Measurements from ENCODE around the gene SENP1.
A peak's percentile ranks its signal among the peaks of the same experiment; 100 is the strongest.
"Not testable (repeated sequence)": the region's sequence is repeated elsewhere in the genome, so short reads cannot be mapped to it uniquely, and the experiment has no call there.

The SENP1 gene

DNA sequence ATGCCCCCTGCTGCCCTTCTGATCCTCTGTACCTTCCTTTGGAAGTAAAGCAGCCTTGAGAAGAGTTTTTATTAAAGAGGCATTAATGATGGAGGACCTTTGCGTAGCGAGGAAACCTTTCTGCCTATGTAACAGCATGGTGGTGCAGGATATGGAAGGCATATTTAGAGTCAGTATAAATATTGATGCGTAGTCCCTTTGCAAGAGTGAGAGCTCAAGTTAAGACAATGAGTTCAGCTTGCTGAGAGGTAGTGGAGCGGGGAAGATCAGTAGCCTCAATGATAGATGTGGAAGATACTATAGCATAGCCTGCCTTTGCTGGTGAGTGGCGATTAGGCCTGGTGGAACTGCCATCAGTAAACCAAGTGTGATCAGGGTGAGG, 5.4 kb upstream of the SENP1 start:
- DNase-seq (ENCODE audit: low read depth) = not testable (repeated sequence)

- no peak for DNase-seq (ENCODE audit: low read depth)
Measured at GRCh38 chr12:48110691-48111311, 4.9 kb upstream of the SENP1 start.

DNA sequence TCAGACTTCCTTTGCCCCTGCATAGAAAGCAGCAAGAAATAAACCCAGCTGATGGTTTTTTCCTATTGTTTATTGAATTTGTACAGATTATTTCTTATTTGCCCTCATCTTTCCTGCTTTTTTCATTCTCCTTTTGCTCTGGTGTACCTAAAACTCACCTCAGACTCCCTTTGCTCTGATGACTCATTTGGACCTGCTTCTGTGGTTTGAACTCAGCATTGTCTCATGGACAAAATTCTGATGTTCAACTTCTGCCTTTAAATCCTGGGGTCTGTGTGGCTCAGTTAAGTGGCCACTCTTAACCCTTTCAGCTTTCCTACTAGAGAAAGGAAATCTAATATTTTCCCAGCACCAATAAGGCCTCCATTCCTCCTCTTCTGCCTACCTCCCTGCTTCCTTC, 3.5 kb upstream of the SENP1 start:
- no peak for DNase-seq (ENCODE audit: low read depth)

GRCh38 chr12:48106681-48107613, 1.1 kb upstream of the SENP1 start:
- no peak for DNase-seq (ENCODE audit: low read depth)

- peak; percentile 15 for DNase-seq (ENCODE audit: low read depth)
Measured at GRCh38 chr12:48105321-48105866, 485 bp downstream of the SENP1 start.

- DNase-seq (ENCODE audit: low read depth) = no peak
Measured at GRCh38 chr12:48104531-48104930, 1.3 kb downstream of the SENP1 start.

DNA sequence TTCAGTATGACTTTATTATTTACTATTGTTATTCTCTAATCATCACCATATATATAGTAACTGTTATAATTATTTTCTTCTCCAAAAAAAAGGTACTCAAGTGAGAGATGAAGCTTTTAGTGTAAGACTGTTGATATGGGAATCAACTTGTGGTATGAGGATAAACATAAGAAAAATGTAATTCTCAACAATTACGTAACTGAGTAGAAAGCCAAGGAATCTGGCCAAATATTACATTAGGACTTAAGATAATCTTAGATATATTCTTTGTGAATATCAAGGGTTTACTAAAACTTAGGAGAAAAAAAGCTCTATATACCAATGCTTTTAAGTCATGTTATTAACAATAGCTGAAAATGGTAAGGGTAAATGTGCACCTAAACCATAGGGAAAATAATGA, 13.3 kb downstream of the SENP1 start:
- DNase-seq (ENCODE audit: low read depth) = no peak

DNA sequence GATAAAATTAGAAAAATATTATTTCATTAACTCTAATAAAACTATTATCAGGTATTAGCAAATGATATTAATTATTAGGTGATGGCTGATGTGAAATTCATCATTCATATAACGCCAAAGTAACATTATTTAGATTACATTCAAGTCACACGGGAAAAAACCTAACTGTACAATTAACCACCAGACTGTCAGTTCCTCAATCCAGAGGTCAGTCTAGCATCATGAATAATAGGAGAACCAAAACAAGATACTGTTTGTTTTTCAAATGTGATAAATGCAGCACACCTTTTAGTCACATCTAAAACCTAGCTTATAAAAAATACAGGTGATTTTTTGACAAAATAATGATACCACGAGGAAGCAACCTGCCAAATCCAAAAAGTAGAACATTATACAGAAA, 19.6 kb downstream of the SENP1 start:
- DNase-seq (ENCODE audit: low read depth) = no peak

DNA sequence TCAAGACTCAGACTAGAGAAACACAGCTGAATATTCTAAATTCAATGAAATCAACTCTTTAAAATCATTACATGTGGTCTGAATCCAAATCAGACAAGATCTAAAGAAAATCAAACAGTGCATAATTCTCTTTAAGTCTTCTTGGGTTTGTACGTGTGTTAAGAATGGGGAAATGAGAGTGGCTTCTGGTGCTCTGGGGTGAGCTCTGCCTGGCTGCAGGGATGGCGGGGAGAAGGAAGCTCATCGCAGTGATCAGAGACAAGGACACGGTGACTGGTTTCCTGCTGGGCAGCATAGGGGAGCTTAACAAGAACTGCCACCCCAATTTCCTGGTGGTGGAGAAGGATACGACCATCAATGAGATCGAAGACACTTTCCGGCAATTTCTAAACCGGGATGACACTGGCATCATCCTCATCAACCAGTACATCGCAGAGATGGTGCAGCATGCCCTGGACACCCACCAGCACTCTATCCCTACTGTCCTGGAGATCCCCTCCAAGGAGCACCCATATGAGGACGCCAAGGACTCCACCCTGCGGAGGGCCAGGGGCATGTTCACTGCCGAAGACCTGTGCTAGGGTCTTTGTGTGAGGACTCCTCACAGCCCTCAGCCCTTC, 20.9 kb downstream of the SENP1 start:
- no peak for DNase-seq (ENCODE audit: low read depth)

DNA sequence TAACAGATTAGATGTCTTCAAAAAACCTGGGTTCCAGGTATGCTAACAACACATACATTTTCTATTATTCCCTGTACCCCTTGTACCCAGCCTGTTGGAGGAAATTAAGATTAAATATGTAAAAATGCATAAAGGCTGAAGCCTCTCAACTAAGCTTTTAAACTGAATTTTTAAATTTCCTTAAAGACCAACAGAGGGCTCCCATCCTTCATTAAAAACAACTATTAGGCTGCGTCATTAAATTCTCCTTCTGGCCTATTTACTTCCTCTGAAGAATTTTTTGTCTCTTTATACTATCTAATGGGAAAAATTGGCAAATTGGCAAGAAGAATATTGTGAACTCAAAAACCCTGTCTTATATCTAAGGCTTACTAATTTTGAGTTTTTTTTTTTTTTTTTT, 21.8 kb downstream of the SENP1 start:
- no peak for DNase-seq (ENCODE audit: low read depth)

- DNase-seq (ENCODE audit: low read depth) = no peak
Measured at GRCh38 chr12:48080821-48081220, 25.1 kb downstream of the SENP1 start.

GRCh38 chr12:48080285-48080684, 25.6 kb downstream of the SENP1 start:
- no peak for DNase-seq (ENCODE audit: low read depth)

- DNase-seq (ENCODE audit: low read depth) = no peak
Measured at GRCh38 chr12:48078901-48079300, 27.0 kb downstream of the SENP1 start.

GRCh38 chr12:48077111-48077510, 28.8 kb downstream of the SENP1 start:
- no peak for DNase-seq (ENCODE audit: low read depth)

- no peak for DNase-seq (ENCODE audit: low read depth)
Measured at GRCh38 chr12:48075832-48076231, 30.0 kb downstream of the SENP1 start.

DNA sequence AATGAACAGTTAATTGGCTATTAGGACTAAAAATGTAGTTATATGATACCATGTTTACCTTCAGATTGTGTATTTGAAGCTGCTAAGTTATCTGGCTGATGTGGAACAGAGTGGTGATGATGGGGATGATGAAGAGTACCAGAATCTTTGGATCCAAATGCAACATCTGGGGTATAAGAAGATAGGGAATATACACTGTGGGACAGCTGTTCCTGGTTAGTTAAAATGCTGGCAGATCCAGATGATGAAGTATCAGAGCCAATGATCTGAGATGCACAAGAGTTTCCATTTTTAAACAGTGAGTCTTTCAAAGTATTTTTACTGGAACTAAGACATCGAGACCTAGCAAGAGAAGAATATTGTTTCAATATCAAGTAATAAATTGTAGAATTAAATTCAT, 31.6 kb downstream of the SENP1 start:
- DNase-seq (ENCODE audit: low read depth) = no peak

GRCh38 chr12:48072266-48072665, 33.6 kb downstream of the SENP1 start:
- DNase-seq (ENCODE audit: low read depth) = no peak

GRCh38 chr12:48071808-48072207, 34.1 kb downstream of the SENP1 start:
- no peak for DNase-seq (ENCODE audit: low read depth)

DNA sequence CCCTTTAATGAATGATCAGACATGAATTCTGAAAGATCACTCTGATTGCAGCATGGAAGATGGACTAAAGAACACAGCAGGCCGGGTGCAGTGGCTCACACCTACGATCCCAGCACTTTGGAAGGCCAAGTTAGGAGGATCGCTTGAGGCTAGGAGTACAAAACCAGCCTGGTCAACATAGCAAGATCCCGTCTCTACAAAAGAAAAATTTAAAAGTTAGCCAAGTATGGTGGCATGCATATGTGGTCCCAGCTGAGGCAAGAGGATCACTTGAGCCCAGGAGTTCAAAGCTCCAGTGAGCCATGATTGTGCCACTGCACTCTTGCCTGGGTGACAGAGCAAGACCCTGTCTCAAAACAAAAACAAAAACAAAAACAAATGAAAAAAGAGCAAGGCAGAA, 35.1 kb downstream of the SENP1 start:
- DNase-seq (ENCODE audit: low read depth) = no peak

GRCh38 chr12:48070033-48070432, 35.8 kb downstream of the SENP1 start:
- no peak for DNase-seq (ENCODE audit: low read depth)

DNA sequence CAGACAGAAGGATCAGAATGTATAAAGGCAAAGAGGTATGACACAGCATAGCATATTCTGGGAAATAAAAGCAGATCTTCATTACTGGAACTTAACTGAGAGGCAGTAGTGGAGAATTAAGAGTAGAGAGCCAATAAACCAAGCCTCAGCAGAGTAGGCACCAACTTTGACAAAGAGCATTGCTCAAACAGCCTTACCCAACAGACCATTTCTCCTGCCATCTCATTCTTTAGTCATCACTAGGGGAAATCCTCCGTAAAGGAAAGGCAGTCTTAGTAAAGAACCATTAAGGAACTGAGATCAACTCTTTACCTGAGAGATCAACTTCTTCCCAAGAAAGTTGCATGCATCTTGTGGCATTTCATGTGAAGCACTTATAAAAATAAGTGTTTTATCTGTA, 36.6 kb downstream of the SENP1 start:
- DNase-seq (ENCODE audit: low read depth) = no peak

GRCh38 chr12:48068457-48068856, 37.4 kb downstream of the SENP1 start:
- DNase-seq (ENCODE audit: low read depth) = no peak

All from stimulated activated CD8-positive, alpha-beta memory T cell treated with anti-CD3 and anti-CD28 coated beads, Interleukin-4, amount 100 ng/mL, for 24 hours (primary cell).